GM12891 (cell line): Measurements from ENCODE around the gene RBM4.

Experiments
- DNase-seq: peaks from one replicate; pipeline ENCODE4 v3.0.0; 2011; ENCODE audit warnings: low spot score; ENCODE audit not compliant: insufficient read length
- FAIRE-seq: peaks from 2 replicates; lab custom pipeline; 2011; peaks lifted over from hg19 to GRCh38; lab: Jason Lieb, UNC
- PAX5 ChIP-seq: IDR thresholded peaks from 2 replicates; pipeline ENCODE4 v1.6.1; 2011; ENCODE audit warnings: low read length, moderate library complexity, mild to moderate bottlenecking; ENCODE audit not compliant: insufficient read depth, severe bottlenecking
- POLR2A ChIP-seq: IDR thresholded peaks from 2 replicates; pipeline ENCODE4 v1.6.1; 2011; ENCODE audit warnings: low read depth, low read length, control low read depth
- POLR2AphosphoS5 ChIP-seq: IDR thresholded peaks from 2 replicates; pipeline ENCODE4 v1.6.1; 2011; ENCODE audit warnings: low read depth, low read length, control low read depth
- POU2F2 ChIP-seq: IDR thresholded peaks from 2 replicates; pipeline ENCODE4 v1.6.1; 2011; ENCODE audit warnings: low read depth, mild to moderate bottlenecking, control low read depth, low read length, moderate library complexity
- SPI1 ChIP-seq: IDR thresholded peaks from 2 replicates; pipeline ENCODE4 v1.6.1; 2011; ENCODE audit warnings: low read depth, low read length, control low read depth
- TAF1 ChIP-seq: IDR thresholded peaks from 2 replicates; pipeline ENCODE4 v1.6.1; 2011; ENCODE audit warnings: low read depth, low read length, control low read depth

The RBM4 gene

GRCh38 chr11:66694732-66695207 lies 56.3 kb downstream of the RBM4 start:
- FAIRE-seq (peak; percentile 96), DNase-seq (peak; percentile 87)
- no peak for TF ChIP-seq PAX5
- no peak for TF ChIP-seq POU2F2
- no peak for TF ChIP-seq POLR2AphosphoS5
- no peak for TF ChIP-seq POLR2A
- no peak for TF ChIP-seq SPI1
- no peak for TF ChIP-seq TAF1
